GM21717 (cell line): ENCODE data around the gene DESI1.
A peak's percentile ranks its signal among the peaks of the same experiment; 100 is the strongest.
"Not testable (repeated sequence)": the region's sequence is repeated elsewhere in the genome, so short reads cannot be mapped to it uniquely, and the experiment has no call there.

Experiments used
- ATAC-seq: cut with Tn5 transposase; IDR thresholded peaks from one replicate; pipeline ENCODE4 v1.9.1; 2021; ENCODE audit warnings: mild to moderate bottlenecking, moderate library complexity; ENCODE audit not compliant: unreplicated experiment

Gene DESI1

DNA sequence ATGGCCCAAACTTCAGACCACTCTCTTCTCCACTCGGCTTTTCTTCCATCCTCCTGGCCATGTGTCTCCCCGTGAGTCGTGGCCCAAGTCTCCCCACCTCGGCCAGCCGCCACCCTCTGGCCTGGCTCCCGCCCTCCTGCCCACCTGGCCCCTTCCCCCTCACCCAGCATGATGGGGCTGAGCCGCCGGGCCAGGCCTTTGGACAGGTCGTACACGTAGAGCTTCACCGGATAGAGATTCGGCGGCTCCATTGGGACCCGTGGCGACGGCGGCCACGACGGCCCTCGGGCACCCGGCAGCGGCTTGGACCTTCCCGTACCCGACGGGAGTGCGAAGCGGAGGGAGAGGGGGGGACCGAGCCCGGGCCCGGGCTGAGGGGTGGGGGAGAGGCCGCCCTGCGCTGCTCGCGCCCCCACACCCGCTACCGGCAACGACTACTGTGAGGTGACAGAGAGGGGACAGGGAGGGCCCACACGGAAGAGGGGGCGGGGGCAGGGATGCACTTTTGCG is at the start of gene DESI1:
TSS of gene DESI1 (minus strand) at position 455 of the 510 bp plus-strand sequence. CDS start at position 251, 204 bp downstream.
- peak; percentile 8 for ATAC-seq

GRCh38 chr22:41668971-41669911 is 48.4 kb upstream of the DESI1 start:
- ATAC-seq: no peak

DNA sequence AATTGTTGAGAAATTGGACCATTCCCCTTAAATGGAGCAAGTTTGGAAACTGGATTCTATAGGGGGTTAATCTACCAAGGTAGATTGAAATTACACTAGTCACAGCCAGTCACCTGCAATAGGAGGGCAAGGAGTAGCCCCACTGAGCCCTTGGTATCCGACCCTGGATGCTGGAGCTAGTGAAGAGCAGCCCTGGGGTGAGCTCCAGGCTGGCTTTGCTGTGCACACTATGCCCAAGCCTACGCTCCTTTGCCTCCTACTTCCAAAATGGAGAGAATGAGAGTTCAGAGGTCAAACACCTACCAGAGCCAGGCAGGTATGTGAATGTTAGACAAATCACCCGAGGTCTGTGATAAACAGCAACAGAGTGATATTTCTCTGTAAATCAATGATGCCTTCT is 44.1 kb upstream of the DESI1 start:
- no peak for ATAC-seq

DNA sequence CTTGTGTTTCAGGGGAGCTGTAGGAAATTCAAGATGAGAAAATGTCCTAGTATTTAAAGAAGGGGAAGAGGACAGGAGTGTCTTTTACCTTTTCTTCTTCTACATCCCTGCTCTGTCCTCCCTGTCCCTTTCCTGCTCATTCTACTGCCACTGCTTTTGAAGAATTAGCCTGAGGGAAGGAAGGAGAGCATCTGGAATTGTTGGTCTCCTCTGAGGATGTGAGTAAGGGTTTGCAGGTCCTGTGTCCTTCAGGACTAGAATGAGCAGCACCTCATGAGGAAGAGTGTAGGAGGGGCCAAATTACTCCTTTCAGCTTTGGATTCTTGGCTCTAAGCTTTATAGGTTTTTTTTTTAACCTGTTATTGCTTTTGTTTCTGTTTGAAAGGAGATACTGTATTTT is 43.6 kb upstream of the DESI1 start:
- ATAC-seq: no peak

GRCh38 chr22:41663594-41663993 is 42.8 kb upstream of the DESI1 start:
- not testable (repeated sequence) for ATAC-seq

- no peak for ATAC-seq
Measured at GRCh38 chr22:41661713-41662112, 40.9 kb upstream of the DESI1 start.

- no peak for ATAC-seq
Measured at GRCh38 chr22:41661088-41661487, 40.2 kb upstream of the DESI1 start.

DNA sequence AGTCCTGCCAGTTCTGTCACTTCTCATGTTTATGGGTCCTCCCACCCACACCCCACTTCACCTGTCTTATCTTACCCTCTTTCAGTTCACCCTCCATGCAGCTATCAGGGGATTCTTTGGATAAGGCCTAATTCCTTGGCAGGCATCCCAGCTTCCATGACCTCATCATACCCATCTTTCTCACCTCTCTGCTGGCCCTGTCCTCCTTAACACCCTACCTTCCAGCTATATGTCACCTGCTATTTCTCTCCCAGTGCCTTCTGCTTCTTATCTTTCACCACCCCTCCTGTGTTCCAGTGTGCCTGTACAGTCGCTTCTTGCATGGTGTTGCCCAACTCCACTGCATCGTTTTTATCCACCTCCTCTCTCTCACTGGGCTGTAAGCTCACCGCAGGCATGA is 39.6 kb upstream of the DESI1 start:
- no peak for ATAC-seq

GRCh38 chr22:41659941-41660340 is 39.1 kb upstream of the DESI1 start:
- no peak for ATAC-seq

DNA sequence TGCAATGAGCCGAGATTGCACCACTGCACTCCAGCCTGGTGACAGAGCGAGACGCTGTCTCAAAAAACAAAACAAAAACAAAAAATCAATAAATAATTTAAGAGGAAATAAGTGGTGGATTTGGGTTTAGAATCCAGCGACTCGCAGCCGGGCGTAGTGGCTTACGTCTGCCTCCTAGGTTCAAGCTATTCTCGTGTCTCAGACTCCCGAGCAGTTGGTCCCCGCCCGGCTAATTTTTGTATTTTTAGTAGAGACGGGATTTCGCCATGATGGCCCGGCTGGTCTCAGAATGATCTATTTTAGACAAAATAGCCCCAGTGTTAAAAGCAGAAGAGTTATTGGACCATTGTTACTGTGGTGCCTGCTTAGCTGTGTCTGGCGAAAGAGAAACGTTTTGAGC is 38.0 kb upstream of the DESI1 start:
- ATAC-seq: no peak

DNA sequence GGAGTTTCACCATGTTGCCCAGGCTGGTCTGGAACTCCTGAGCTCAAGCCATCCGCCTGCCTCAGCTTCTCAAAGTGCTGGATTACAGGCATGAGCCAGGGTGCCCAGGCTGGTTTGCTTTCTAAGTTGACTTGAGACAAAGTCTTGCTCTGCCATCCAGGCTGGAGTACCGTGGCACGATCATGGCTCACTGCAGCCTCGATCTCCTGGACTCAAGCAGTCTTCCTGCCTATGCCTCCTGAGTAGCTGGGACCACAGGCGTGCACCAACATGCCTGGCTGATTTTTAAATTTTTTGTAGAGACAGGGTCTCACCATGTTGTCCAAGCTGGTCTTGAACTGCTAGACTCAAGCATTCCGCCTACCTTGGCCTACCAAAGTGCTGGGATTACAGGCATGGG is 36.9 kb upstream of the DESI1 start:
- ATAC-seq: no peak

DNA sequence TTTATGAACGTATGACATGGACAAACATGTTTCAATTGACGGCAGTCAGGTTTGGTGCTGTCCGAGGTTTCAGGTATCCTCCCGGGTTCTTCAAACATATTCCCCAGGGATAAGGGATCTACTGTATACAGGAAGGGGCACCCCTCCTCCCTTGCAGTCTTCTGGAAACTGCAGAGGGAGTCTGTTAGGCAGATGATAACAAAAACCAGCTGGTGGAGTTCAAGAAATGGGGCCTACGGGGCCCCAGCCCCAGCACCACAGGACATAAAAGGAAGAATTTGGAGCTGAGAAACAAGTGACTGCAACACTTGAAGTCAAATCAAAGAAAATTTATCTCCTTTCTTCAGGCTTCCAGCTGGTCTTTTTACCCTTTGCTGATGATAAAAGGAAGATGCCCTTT is 35.7 kb upstream of the DESI1 start:
- ATAC-seq: no peak

GRCh38 chr22:41654322-41654721 is 33.5 kb upstream of the DESI1 start:
- ATAC-seq: no peak

- no peak for ATAC-seq
Measured at GRCh38 chr22:41650821-41651220, 30.0 kb upstream of the DESI1 start.

DNA sequence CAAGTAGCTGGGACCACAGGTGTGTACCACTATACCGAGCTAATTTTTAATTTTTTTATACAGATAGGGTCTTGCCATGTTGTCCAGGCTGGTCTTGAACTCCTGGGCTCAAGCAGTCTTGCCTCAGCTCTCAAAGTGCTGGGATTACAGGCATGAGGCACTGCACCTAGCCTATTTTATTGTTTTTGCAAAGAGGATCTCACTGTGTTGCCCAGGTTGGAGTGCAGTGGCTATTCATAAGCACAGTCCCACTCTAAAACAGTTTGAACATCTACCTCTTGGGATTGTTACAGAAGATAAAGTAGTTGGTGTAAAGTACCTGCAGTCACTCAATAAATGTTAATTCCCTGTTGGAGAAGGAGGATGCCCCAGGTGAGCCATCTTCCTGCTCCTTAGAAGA is 29.4 kb upstream of the DESI1 start:
- ATAC-seq: no peak

GRCh38 chr22:41648432-41648831 is 27.6 kb upstream of the DESI1 start:
- ATAC-seq: no peak

GRCh38 chr22:41647771-41648170 is 26.9 kb upstream of the DESI1 start:
- ATAC-seq: no peak

GRCh38 chr22:41642331-41643110 is 21.7 kb upstream of the DESI1 start:
- ATAC-seq: no peak

DNA sequence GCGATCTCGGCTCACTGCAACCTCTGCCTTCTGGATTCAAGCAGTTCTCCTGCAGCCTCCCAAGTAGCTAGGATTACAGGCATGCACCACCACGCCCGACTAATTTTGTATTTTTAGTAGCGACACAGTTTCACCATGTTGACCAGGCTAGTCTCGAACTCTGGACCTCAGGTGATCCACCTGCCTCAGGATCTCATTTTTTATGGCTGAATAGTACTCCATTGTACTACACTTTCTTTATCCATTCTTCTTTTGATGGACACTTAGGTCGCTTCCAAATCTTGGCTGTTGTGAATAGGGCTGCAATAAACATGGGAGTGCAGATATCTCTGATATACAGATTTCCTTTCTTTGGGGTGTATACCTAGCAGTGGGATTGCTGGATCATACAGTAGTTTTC is 21.0 kb upstream of the DESI1 start:
- ATAC-seq: no peak

GRCh38 chr22:41638748-41639147 is 17.9 kb upstream of the DESI1 start:
- no peak for ATAC-seq

DNA sequence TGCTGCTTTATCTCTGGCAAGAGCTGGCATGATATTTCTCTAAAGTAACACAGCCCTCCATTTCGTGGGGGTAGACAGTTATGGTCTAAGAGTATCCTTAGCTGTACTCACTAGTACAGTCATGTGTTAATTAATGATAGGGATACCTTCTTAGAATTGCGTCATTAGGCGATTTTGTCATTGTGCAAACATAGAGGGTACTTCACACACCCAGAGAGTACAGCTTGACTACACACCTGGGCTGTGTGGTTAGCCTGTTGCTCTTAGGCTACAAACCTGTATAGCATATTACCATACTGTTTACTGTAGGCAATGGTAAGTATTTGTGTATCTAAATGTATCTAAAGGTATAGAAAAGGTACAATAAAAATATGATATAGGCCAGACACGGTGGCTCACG is 17.3 kb upstream of the DESI1 start:
- ATAC-seq: no peak

- ATAC-seq: not testable (repeated sequence)
Measured at GRCh38 chr22:41637623-41638022, 16.8 kb upstream of the DESI1 start.
